ENCODE data around the gene NAB1. TPM values are rescaled to one million over a fixed set of nuclear protein-coding genes. Genes with fewer than 3 reads are reported as not detected.
A peak's percentile ranks its signal among the peaks of the same experiment; 100 is the strongest.

NAB1 gene
- total RNA-seq, 1 experiment from 2014 or later: 36.9 TPM

DNA sequence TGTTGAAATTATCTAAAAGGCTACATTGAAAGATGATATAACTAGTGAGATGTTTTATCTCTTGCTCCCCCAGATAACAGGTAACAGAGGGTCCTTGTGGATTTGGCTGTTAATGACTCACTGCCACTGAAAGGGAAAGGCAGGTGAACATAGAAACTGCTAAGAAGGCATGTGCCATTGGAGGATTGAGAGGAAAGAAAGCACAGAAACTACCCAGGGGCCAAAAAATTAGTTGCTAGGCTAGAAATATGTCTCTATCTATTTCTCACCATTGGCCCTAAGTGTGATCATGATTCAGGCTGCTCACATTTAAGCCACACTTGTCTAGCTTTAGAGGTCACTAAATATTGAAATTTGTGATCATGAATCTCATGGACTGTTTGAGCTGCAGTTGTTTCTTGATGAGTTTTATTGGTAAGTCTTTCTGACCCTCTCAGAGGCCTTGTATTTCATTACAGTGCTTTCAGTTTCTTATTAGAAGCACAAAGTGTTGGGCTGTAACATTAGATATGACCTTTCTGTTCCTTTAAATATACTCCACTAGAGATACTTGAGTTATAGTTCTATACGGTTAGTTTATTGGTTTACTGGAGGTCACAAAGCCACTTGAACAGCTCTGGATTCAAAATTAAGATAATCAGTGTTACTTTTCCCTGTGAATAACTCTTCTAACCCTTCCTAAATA lies 26.2 kb downstream of the NAB1 start:
- H4K20me1 ChIP-seq (ENCODE audit: control insufficient read depth, insufficient read depth, insufficient read length): no peaks in the 10 kb centered on the region
- no peak overlapping the region for H3K27ac ChIP-seq (ENCODE audit: insufficient read length, low read depth, low read length)
- no peaks in the 10 kb centered on the region for H3K79me1 ChIP-seq (ENCODE audit: insufficient read depth, low read depth, low read length, poor library complexity, severe bottlenecking)

More for the DNA sequence above, 26.2 kb downstream of the NAB1 start:
- Histone ChIP-seq H3K4me1 (ENCODE audit: insufficient read depth, low read length) (peaks cover 13% of the 10 kb centered on the region; the same call in 1 of the 2 replicates), H3K4ac (ENCODE audit: low read depth, low read length) (no peak overlapping the region), H4K91ac (ENCODE audit: insufficient read length, low read depth, low read length) (no peak overlapping the region), H3K27me3 (ENCODE audit: insufficient read depth, low read length) (no peaks in the 10 kb centered on the region), H2BK12ac (ENCODE audit: insufficient read length, low read depth, low read length) (no peak overlapping the region), H4K5ac (ENCODE audit: insufficient read length, low read depth, low read length) (no peak overlapping the region), H3T11ph (ENCODE audit: low read length) (no peak overlapping the region), H2BK15ac (ENCODE audit: low read depth, low read length) (no peak overlapping the region), H3K9me3 (ENCODE audit: control insufficient read depth, low read depth, low read length) (no peaks in the 10 kb centered on the region), H3K79me2 (ENCODE audit: insufficient read depth, low read length) (no peaks in the 10 kb centered on the region), H2BK20ac (ENCODE audit: low read depth, low read length, poor library complexity, severe bottlenecking) (no peak overlapping the region), H4K8ac (replicated peaks; ENCODE audit: insufficient read length, low read depth, low read length) (no peak overlapping the region), H3K14ac (ENCODE audit: insufficient read depth, low read length) (no peak overlapping the region), H2AFZ (ENCODE audit: low read length) (no peak overlapping the region), H3K23ac (ENCODE audit: insufficient read length, low read depth, low read length) (no peak overlapping the region), H3K4me2 (ENCODE audit: insufficient read depth, insufficient read length, low read length) (no peak overlapping the region), H3K9ac (ENCODE audit: extremely low read depth, insufficient read length, low read length) (no peak overlapping the region), H2BK5ac (ENCODE audit: insufficient read length, low read length) (no peak overlapping the region), H2BK120ac (ENCODE audit: low read depth, low read length, poor library complexity, severe bottlenecking) (no peak overlapping the region), H3K56ac (ENCODE audit: insufficient read length, low read depth, low read length) (no peak overlapping the region), H3K23me2 (ENCODE audit: insufficient read length, low read depth, low read length, poor library complexity, severe bottlenecking) (no peaks in the 10 kb centered on the region), H3K18ac (ENCODE audit: insufficient read length, low read depth, low read length) (no peak overlapping the region), H2AK5ac (ENCODE audit: insufficient read length, low read length) (no peak overlapping the region)
- no peaks in the 10 kb centered on the region for H3K27me3 Mint-ChIP-seq (ENCODE audit: low read depth)
- peak overlapping the region in 2 of 3 experiments; percentile 12 to 64; a peak in 4 of 7 replicates for H3K27ac Mint-ChIP-seq
- H3K9me3 Mint-ChIP-seq: no peaks in the 10 kb centered on the region
- peaks cover 36 to 38% of the 10 kb centered on the region in 2 experiments for H3K4me1 Mint-ChIP-seq
- no CpG with 5 or more reads among the region's 1 CpG for WGBS (ENCODE audit: extremely low coverage, insufficient read length, low lambda C conversion rate)
- no peak for TF ChIP-seq CTCF (conservative IDR thresholded peaks at IDR 0.05)
- H3K4me3 Mint-ChIP-seq: no peak overlapping the region
- no peak for DNase-seq
- peaks cover 4 to 30% (median 16%) of the 10 kb centered on the region in 3 experiments; a peak in 6 of 7 replicates for H3K36me3 Mint-ChIP-seq (ENCODE audit: insufficient read depth in 1 of 3, low read depth in 3 of 3)
